Right atrium auricular region (tissue), 2 donors: Measurements from ENCODE around the gene TTC16. TPM values are rescaled to one million over a fixed set of nuclear protein-coding genes. Genes with fewer than 3 reads are reported as not detected.

Source experiments
- DNase-seq: peaks from one replicate; pipeline ENCODE4 v3.0.0-alpha.2; 2019; ENCODE audit warnings: low spot score
- H3K27ac ChIP-seq, 2 donors: fragments of 200-600 bp; sonication (generic); 1 replicate in 1 of 2; 2 replicates in 1 of 2; pipeline ENCODE4 v1.5.1; 2016 to 2019
- H3K27me3 ChIP-seq, 2 donors: fragments of 200-600 bp; sonication (generic); one replicate each; pipeline versions ENCODE4 v1.5.1 to v1.6.0; 2017 to 2019
- H3K36me3 ChIP-seq: fragments of 200-600 bp; sonication (generic); one replicate; pipeline ENCODE4 v1.5.1; 2016
- H3K4me1 ChIP-seq, 2 donors: fragments of 200-600 bp; sonication (generic); one replicate each; pipeline versions ENCODE4 v1.5.1 to v1.6.0; 2017 to 2019
- H3K4me3 ChIP-seq, 2 donors: fragments of 200-600 bp; sonication (generic); 1 replicate in 1 of 2; 2 replicates in 1 of 2; pipeline ENCODE4 v1.5.1; 2017 to 2019; ENCODE audit warnings: mild to moderate bottlenecking in 1 of 2, moderate library complexity in 1 of 2
- H3K9me3 ChIP-seq, 2 donors: fragments of 200-600 bp; sonication (generic); one replicate each; pipeline ENCODE4 v1.5.1; 2019
- CTCF ChIP-seq, 2 donors: fragments of 200-600 bp; sonication (generic); IDR thresholded peaks; one replicate each; pipeline ENCODE4 v1.5.1; 2019; ENCODE audit warnings: antibody characterized with exemption in 2 of 2
- total RNA-seq, 2 donors: library from RNA; depleted of rRNA; stranded (reverse); fragments of >200 nt; gene quantifications; one replicate each; pipeline ENCODE4 v1.1.0, GENCODE V29; 2016

The TTC16 gene
- total RNA-seq, 2 donors from 2014 or later = 0.11 to 0.16 TPM

GRCh38 chr9:127730262-127730661, 14.4 kb downstream of the TTC16 start:
- H3K4me1 ChIP-seq = peaks cover 0 to 9% of the 10 kb centered on the region in 2 donors
- H3K4me3 ChIP-seq = no peak overlapping the region
- H3K36me3 ChIP-seq = peaks cover 12% of the 10 kb centered on the region
- H3K27ac ChIP-seq = no peak overlapping the region
- no peaks in the 10 kb centered on the region for H3K9me3 ChIP-seq
- H3K27me3 ChIP-seq = no peaks in the 10 kb centered on the region
- DNase-seq = no peak
- TF ChIP-seq CTCF (IDR thresholded peaks at IDR 0.05) = no peak

- Histone ChIP-seq H3K4me3 (no peak overlapping the region), H3K4me1 (peaks cover 0 to 15% of the 10 kb centered on the region in 2 donors), H3K27ac (no peak overlapping the region), H3K27me3 (no peaks in the 10 kb centered on the region), H3K9me3 (no peaks in the 10 kb centered on the region), H3K36me3 (peaks cover 12% of the 10 kb centered on the region)
- no peak for DNase-seq
- TF ChIP-seq CTCF (IDR thresholded peaks at IDR 0.05) = no peak
Observed at GRCh38 chr9:127730799-127731410, 15.0 kb downstream of the TTC16 start.

GRCh38 chr9:127731938-127732337, 16.1 kb downstream of the TTC16 start:
- Histone ChIP-seq H3K27ac (no peak overlapping the region), H3K36me3 (peaks cover 12% of the 10 kb centered on the region), H3K27me3 (no peaks in the 10 kb centered on the region), H3K4me1 (peaks cover 0 to 15% of the 10 kb centered on the region in 2 donors), H3K4me3 (no peak overlapping the region), H3K9me3 (no peaks in the 10 kb centered on the region)
- no peak for TF ChIP-seq CTCF (IDR thresholded peaks at IDR 0.05)
- no peak for DNase-seq

GRCh38 chr9:127732444-127732843, 16.6 kb downstream of the TTC16 start:
- DNase-seq = no peak
- H3K36me3 ChIP-seq = peaks cover 12% of the 10 kb centered on the region
- H3K4me3 ChIP-seq = no peak overlapping the region
- H3K27ac ChIP-seq = no peak overlapping the region
- no peaks in the 10 kb centered on the region for H3K9me3 ChIP-seq
- H3K4me1 ChIP-seq = peaks cover 0 to 15% of the 10 kb centered on the region in 2 donors
- no peak for TF ChIP-seq CTCF (IDR thresholded peaks at IDR 0.05)
- no peaks in the 10 kb centered on the region for H3K27me3 ChIP-seq

GRCh38 chr9:127733614-127734013, 17.7 kb downstream of the TTC16 start:
- Histone ChIP-seq H3K27me3 (no peaks in the 10 kb centered on the region), H3K36me3 (peaks cover 12% of the 10 kb centered on the region), H3K27ac (no peak overlapping the region), H3K4me1 (peaks cover 0 to 15% of the 10 kb centered on the region in 2 donors), H3K9me3 (no peaks in the 10 kb centered on the region), H3K4me3 (no peak overlapping the region)
- no peak for TF ChIP-seq CTCF (IDR thresholded peaks at IDR 0.05)
- DNase-seq = no peak

GRCh38 chr9:127734247-127734746, 18.4 kb downstream of the TTC16 start:
- no peak for DNase-seq
- peaks cover 0 to 15% of the 10 kb centered on the region in 2 donors for H3K4me1 ChIP-seq
- H3K36me3 ChIP-seq = peaks cover 12% of the 10 kb centered on the region
- H3K27ac ChIP-seq = peak overlapping the region; percentile 95 to 97
- H3K9me3 ChIP-seq = no peaks in the 10 kb centered on the region
- H3K27me3 ChIP-seq = no peaks in the 10 kb centered on the region
- no peak for TF ChIP-seq CTCF (IDR thresholded peaks at IDR 0.05)
- H3K4me3 ChIP-seq = peak overlapping the region; percentile 64 to 87
